IPS-18a (cell line): Measurements from ENCODE around the gene UBR2.
"Not testable (repeated sequence)": the region's sequence is repeated elsewhere in the genome, so short reads cannot be mapped to it uniquely, and the experiment has no call there.

Source experiments
- H3K27ac ChIP-seq: one replicate; pipeline ENCODE4 v1.5.1; 2013; ENCODE audit warnings: low read length
- H3K27me3 ChIP-seq: one replicate; pipeline ENCODE4 v1.6.1; 2013; ENCODE audit warnings: mild to moderate bottlenecking, low read length; ENCODE audit not compliant: control insufficient read depth, insufficient read depth
- H3K36me3 ChIP-seq: one replicate; pipeline ENCODE4 v1.6.1; 2013; ENCODE audit warnings: low read depth, low read length; ENCODE audit not compliant: control insufficient read depth
- H3K4me1 ChIP-seq: one replicate; pipeline ENCODE4 v1.6.1; 2013; ENCODE audit warnings: low read depth, low read length; ENCODE audit not compliant: control insufficient read depth
- H3K4me3 ChIP-seq: one replicate; pipeline ENCODE4 v1.5.1; 2013; ENCODE audit warnings: low read length
- H3K9ac ChIP-seq: one replicate; pipeline ENCODE4 v1.6.1; 2013; ENCODE audit warnings: mild to moderate bottlenecking, low read length, moderate library complexity
- H3K9me3 ChIP-seq: one replicate; pipeline ENCODE4 v1.6.1; 2013; ENCODE audit warnings: low read depth, low read length; ENCODE audit not compliant: control insufficient read depth

UBR2 gene

DNA sequence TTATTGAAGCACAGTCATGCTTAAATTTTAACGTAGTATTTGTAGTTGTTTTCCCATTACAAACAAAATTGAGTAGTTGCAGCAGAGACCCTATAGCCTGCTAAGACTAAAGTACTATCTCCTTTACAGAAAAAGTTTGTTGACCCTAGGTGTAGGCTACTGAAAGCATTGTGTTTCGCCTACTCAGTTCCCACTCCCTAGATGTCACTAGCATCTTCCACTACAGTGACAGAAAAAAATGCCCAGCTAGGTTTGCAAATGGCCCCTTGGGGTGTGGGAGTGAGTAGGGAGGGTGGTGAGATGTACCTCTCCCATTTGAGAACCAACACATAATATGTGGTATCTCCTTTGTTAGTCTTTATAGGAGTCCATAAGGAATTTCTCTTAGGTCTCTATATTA is 34.5 kb downstream of the UBR2 start:
- no peaks in the 10 kb centered on the region for H3K9me3 ChIP-seq
- H3K4me1 ChIP-seq = no peaks in the 10 kb centered on the region
- no peak overlapping the region for H3K27ac ChIP-seq
- no peak overlapping the region for H3K4me3 ChIP-seq
- H3K9ac ChIP-seq = no peak overlapping the region
- no peaks in the 10 kb centered on the region for H3K27me3 ChIP-seq
- no peaks in the 10 kb centered on the region for H3K36me3 ChIP-seq

DNA sequence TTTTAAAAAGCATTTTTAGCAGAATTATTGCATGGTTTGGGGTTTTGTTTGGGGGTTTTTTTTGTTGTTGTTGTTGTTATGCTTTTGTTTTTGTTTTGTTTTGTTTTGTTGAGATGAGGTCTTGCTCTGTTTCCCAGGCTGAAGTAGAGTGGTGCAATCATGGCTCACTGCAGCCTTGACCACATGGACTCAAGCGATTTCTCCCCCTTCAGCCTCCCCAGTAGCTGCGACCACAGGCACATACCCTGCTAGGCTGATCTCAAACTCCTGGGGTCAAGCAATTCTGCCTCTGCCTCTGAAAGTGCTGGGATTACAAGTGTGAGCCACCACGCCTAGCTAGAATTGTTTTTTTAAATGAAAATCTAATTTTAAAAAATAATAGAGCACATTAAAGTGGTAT is 35.7 kb downstream of the UBR2 start:
- Histone ChIP-seq H3K27ac (no peak overlapping the region), H3K36me3 (no peaks in the 10 kb centered on the region), H3K4me1 (no peaks in the 10 kb centered on the region), H3K27me3 (no peaks in the 10 kb centered on the region), H3K4me3 (no peak overlapping the region), H3K9me3 (no peaks in the 10 kb centered on the region), H3K9ac (no peak overlapping the region)

DNA sequence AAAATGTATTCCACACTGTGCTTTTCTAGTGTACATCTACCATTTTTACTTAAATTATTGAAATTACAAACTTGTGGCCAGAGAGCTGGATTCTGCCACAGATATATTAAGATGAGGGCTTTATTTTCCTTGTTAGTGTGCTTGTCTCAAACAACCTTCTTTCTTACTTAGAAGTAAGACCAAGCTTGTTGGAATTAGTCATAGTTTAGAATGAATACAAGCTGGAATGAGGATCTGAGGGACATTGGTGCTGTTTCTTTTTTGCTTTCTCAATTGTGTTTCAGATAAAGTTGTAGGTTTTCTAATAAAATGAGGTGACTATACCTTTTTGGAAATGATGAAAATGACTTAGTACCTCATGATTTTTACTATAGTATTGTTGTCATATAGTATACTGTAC is 40.3 kb downstream of the UBR2 start:
- Histone ChIP-seq H3K27me3 (no peaks in the 10 kb centered on the region), H3K9me3 (no peaks in the 10 kb centered on the region), H3K4me3 (no peak overlapping the region), H3K4me1 (no peaks in the 10 kb centered on the region), H3K9ac (no peak overlapping the region), H3K27ac (no peak overlapping the region), H3K36me3 (peaks cover 12% of the 10 kb centered on the region)

DNA sequence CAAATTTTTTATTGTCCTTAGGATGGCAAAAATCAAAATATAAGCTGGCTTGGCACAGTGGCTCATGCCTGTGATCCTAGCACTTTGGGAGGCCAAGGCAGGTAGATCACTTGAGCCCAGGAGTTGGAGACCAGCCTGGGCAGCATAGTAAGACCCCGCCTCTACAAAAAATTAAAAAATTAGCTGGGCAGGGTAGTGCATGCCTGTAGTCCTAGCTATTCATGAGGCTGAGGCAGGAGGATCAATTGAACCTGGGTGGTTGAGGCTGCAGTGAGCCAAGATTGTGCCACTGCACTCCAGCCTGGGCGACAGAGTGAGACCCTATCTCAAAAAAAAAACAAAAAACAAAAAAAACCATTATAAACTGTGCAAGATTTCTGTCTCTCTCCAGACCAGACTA is 40.9 kb downstream of the UBR2 start:
- H3K4me1 ChIP-seq, H3K4me3 ChIP-seq, H3K9ac ChIP-seq, H3K27me3 ChIP-seq, H3K27ac ChIP-seq, H3K9me3 ChIP-seq: not testable (repeated sequence)
- peaks cover 13% of the 10 kb centered on the region for H3K36me3 ChIP-seq

DNA sequence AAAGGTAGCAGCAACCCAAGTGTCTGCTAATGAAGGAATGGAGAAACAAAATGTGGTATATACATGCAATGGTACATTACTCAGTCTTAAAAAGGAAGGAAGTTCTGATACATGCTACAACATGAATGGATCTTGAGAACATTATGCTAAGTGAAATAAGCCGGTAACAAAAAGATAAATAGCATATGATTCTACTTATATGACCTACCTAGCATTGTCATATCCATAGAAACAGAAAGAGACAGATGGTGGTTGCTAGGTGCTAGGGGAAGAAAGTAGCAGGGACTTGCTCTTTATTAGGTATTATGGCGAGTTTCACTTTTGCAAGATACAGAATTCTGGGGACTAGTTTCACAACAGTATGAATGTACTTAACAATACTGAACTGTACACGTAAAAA is 46.6 kb downstream of the UBR2 start:
- Histone ChIP-seq H3K27ac (no peak overlapping the region), H3K9me3 (no peaks in the 10 kb centered on the region), H3K9ac (no peak overlapping the region), H3K36me3 (peaks cover 9% of the 10 kb centered on the region), H3K27me3 (no peaks in the 10 kb centered on the region), H3K4me1 (no peaks in the 10 kb centered on the region), H3K4me3 (no peak overlapping the region)

DNA sequence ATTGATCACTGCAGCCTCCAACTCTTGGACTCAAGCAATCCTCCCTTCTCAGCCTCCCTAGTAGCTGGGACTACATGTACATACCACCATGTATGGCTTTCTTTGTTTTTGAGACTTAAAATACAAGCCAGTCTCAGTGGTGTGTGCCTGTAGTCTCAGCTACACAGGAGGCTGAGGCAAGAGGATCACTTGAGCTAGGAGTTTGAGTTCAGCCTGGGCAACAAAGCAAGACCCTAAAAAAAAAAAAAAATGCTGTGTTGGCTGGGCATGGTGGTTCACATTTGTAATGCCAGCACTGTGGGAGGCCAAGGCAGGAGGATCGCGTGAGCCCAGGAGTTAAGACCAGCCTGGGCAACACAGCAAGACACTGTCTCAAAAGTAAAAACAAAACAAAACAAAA is 51.7 kb downstream of the UBR2 start:
- Histone ChIP-seq H3K9me3 (no peaks in the 10 kb centered on the region), H3K27ac (no peak overlapping the region), H3K4me1 (peaks cover 17% of the 10 kb centered on the region), H3K36me3 (peaks cover 16% of the 10 kb centered on the region), H3K27me3 (no peaks in the 10 kb centered on the region), H3K9ac (no peak overlapping the region), H3K4me3 (no peak overlapping the region)

DNA sequence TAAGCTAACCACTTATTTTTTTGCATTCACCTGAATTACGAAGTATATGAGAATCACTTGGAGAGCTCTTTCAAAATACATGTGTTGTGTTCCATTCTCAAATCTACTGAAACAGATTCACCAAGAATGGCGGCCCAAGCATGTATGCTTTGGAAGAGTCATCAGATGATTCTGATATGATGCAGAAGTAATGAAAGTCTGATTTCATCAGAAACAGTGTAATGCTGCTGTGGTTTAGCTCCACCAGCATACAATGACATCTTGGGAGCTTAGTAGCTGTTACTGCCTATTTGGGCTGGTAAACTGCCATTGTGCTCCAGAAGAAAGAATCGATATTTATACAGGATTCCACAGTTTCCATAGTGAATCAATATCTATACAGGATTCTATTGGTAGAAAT is 52.9 kb downstream of the UBR2 start:
- Histone ChIP-seq H3K9me3 (no peaks in the 10 kb centered on the region), H3K9ac (no peak overlapping the region), H3K27ac (no peak overlapping the region), H3K4me3 (no peak overlapping the region), H3K27me3 (no peaks in the 10 kb centered on the region), H3K4me1 (peaks cover 17% of the 10 kb centered on the region), H3K36me3 (peaks cover 16% of the 10 kb centered on the region)

DNA sequence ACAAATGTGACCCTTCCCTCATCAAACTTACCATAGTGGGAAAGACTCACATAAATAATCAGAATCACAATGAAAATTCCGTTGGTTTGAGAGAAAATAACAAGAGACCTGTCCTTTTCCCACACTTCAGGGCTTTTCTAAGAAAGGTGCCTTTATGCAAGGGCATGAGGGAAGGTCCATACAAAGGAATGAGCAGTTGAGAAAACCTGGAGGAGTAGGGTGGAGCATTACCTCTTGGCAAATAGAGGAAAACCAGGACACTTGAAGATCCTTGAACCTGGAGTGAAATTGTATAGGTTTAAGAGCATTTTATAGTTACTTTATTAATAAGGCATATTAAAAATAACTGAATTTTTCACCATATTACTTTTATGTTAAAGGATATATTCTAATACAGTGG is 54.3 kb downstream of the UBR2 start:
- Histone ChIP-seq H3K4me1 (peaks cover 17% of the 10 kb centered on the region), H3K4me3 (no peak overlapping the region), H3K9me3 (no peaks in the 10 kb centered on the region), H3K27ac (no peak overlapping the region), H3K36me3 (peaks cover 16% of the 10 kb centered on the region), H3K27me3 (no peaks in the 10 kb centered on the region), H3K9ac (no peak overlapping the region)

DNA sequence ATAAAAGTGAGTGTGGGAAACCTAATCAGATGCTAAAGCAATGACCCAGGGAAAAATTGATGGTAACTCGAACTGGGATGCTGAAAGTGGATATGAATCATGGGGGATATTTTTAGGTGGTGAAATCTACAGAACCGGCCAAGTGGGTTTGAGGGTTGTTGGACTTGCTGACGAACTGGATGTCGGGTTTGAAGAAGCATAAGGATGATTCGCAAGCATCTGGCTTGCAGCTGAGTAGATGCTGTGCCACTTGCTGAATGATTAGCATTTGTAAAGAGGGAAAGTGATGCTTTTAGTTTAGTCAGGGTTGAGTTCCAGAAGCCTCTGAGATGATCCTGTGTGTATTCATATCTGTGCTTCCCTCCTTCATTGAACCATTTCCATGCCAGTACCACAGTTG is 54.9 kb downstream of the UBR2 start:
- peaks cover 17% of the 10 kb centered on the region for H3K4me1 ChIP-seq
- H3K27ac ChIP-seq = no peak overlapping the region
- H3K36me3 ChIP-seq = peaks cover 16% of the 10 kb centered on the region
- no peak overlapping the region for H3K9ac ChIP-seq
- H3K27me3 ChIP-seq = no peaks in the 10 kb centered on the region
- H3K9me3 ChIP-seq = no peaks in the 10 kb centered on the region
- H3K4me3 ChIP-seq = no peak overlapping the region

DNA sequence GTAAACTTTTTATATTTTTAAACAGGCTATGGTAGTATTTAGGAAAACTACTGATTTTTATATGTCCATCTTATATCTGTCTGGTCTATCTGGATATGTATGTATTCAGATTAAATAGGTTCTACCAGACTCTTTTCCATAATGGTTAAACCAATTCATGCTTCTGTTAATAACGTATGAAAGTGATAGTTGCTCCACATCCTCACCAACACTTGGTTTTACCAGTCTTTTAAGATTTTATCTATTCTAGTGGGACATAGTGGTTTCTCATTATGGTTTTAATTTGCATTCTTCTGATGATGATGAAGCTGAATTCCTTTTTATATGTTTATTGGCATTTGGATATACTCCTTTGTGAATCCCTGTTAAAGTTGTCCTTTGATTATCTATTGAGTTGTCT is 56.1 kb downstream of the UBR2 start:
- Histone ChIP-seq H3K27me3 (no peaks in the 10 kb centered on the region), H3K4me3 (no peak overlapping the region), H3K36me3 (peaks cover 16% of the 10 kb centered on the region), H3K9ac (no peak overlapping the region), H3K27ac (no peak overlapping the region), H3K4me1 (peaks cover 17% of the 10 kb centered on the region), H3K9me3 (no peaks in the 10 kb centered on the region)

DNA sequence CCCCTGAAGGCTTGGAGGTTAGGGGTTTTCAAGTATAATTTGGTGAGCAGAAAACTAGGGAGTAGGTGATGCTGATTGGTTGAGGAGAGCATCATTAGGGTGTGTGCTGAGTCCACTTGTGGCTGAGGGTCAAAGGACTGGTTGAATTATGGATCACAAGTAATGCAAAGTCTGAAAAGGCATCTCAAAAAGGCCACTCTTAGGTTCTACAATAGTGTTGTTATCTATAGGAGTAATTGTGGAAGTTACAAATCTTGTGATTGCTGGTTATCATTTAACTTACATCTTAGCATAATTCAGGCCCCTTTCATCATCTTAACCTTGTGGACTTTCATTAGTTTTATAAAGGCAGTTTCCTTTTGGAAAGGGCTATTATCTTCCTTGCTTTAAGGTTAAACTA is 60.8 kb downstream of the UBR2 start:
- Histone ChIP-seq H3K36me3 (peaks cover 5% of the 10 kb centered on the region), H3K27ac (no peak overlapping the region), H3K9ac (no peak overlapping the region), H3K4me3 (no peak overlapping the region), H3K4me1 (no peaks in the 10 kb centered on the region), H3K9me3 (no peaks in the 10 kb centered on the region), H3K27me3 (no peaks in the 10 kb centered on the region)

DNA sequence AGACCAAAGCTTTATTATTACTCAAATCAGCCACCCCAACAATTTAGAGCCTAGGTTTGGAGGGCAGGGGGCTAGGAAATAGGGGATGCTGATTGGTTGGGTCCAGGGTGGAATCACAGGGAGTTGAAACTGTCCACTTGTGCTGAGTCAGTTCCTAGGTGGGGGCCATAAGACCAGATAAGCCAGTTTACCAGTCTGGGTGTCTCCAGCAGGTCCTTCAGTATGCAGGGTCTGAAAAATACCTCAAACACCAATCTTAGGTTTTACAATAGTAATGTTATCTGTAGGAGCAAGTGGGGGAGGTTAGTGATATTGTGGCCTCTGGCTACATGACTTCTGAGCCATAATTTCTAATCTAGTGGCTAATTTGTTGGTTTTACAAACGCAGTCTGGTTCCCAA is 63.2 kb downstream of the UBR2 start:
- Histone ChIP-seq H3K36me3 (no peaks in the 10 kb centered on the region), H3K4me3 (no peak overlapping the region), H3K27ac (no peak overlapping the region), H3K27me3 (no peaks in the 10 kb centered on the region), H3K4me1 (no peaks in the 10 kb centered on the region), H3K9me3 (no peaks in the 10 kb centered on the region), H3K9ac (no peak overlapping the region)

DNA sequence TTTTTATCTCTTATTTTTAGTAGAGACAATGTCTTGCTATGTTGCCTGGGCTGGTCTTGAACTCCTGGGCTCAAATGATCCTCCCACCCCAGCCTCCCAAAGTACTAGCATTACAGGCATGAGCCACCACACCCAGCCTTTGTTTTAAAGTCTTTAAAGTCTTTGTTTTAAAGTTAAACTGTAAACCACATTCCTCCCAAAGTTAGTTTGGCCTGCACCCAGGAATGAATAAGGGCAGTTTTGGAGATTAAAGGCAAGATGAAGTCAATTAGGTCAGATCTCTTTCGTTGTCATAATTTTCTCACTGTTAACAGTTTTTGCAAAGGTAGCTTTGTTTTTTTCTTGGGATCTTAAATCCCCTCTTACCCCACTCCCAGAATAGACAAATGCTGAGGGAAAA is 63.8 kb downstream of the UBR2 start:
- Histone ChIP-seq H3K4me3 (no peak overlapping the region), H3K4me1 (no peaks in the 10 kb centered on the region), H3K36me3 (no peaks in the 10 kb centered on the region), H3K27me3 (no peaks in the 10 kb centered on the region), H3K9me3 (no peaks in the 10 kb centered on the region), H3K9ac (no peak overlapping the region), H3K27ac (no peak overlapping the region)
